Endothelial cell of umbilical vein (primary cell): Measurements from ENCODE around the gene CCDC86. TPM values are rescaled to one million over a fixed set of nuclear protein-coding genes. Genes with fewer than 3 reads are reported as not detected.

Experiments used
- BruUV-seq: library from RNA; stranded (reverse); fragments of 400-500 nt; replicated peaks from 2 replicates; lab custom pipeline; 2021; lab: Mats Ljungman, UMichigan
- CTCF ChIA-PET: fragments of 300-600, 350-600 bp; sonication (Branson Sonifier 250); formaldehyde crosslinking; loops from one replicate; lab custom pipeline; 2021; ENCODE audit warnings: antibody characterized with exemption, inconsistent platforms; lab: Charles Lee
- POLR2A ChIA-PET: fragments of 300-600, 350-600 bp; sonication (Branson Sonifier 250); formaldehyde crosslinking; loops from one replicate; lab custom pipeline; 2021; ENCODE audit warnings: antibody characterized with exemption, inconsistent platforms; lab: Charles Lee
- DNase-seq: peaks from one replicate; pipeline ENCODE4 v3.0.0-alpha.2; 2011; ENCODE audit warnings: low read depth, low spot score
- FAIRE-seq: peaks from 2 replicates; lab custom pipeline; 2011; peaks lifted over from hg19 to GRCh38; lab: Jason Lieb, UNC
- H2AFZ ChIP-seq: 2 replicates; pipeline ENCODE4 v1.6.0; 2012; ENCODE audit warnings: low read depth, low read length, control low read depth, inconsistent platforms
- H3K27ac ChIP-seq: 2 replicates; pipeline ENCODE4 v1.5.1; 2011; ENCODE audit warnings: low read depth, mild to moderate bottlenecking, control low read depth, low read length, moderate library complexity; ENCODE audit not compliant: insufficient read depth
- H3K27me3 ChIP-seq, 2 experiments: 2 replicates each; pipeline versions ENCODE4 v1.6.0 to v1.6.1; 2011; ENCODE audit warnings: low read length in 2 of 2, mixed read lengths in 1 of 2; ENCODE audit not compliant: control insufficient read depth in 2 of 2, insufficient read depth in 2 of 2
- H3K36me3 ChIP-seq, 2 experiments: 2 replicates in 1 of 2; 3 replicates in 1 of 2; pipeline ENCODE4 v1.5.1; 2011; ENCODE audit warnings: low read length in 2 of 2, mild to moderate bottlenecking in 1 of 2, moderate library complexity in 1 of 2; ENCODE audit not compliant: control insufficient read depth in 2 of 2, insufficient read depth in 2 of 2; ENCODE audit errors: extremely low read depth in 1 of 2
- H3K4me1 ChIP-seq: 3 replicates; pipeline ENCODE4 v1.5.1; 2011; ENCODE audit warnings: mild to moderate bottlenecking, low read length; ENCODE audit not compliant: control insufficient read depth, insufficient read depth; ENCODE audit errors: extremely low read depth
- H3K4me2 ChIP-seq: 2 replicates; pipeline ENCODE4 v1.6.1; 2011; ENCODE audit warnings: low read length, control low read depth, mixed read lengths; ENCODE audit not compliant: insufficient read depth
- H3K4me3 ChIP-seq, 3 experiments: fragments of 200-600 bp in 1 of 3; sonication (generic), shearing (Covaris generic) in 1 of 3; replicated peaks in 1 of 3; 2 replicates each; pipeline ENCODE4 v1.5.1; 2011 to 2016; ENCODE audit warnings: control low read depth in 3 of 3, low read length in 3 of 3, mild to moderate bottlenecking in 2 of 3, inconsistent platforms in 1 of 3, low read depth in 1 of 3, moderate library complexity in 1 of 3; ENCODE audit not compliant: insufficient read depth in 1 of 3
- H3K79me2 ChIP-seq: 2 replicates; pipeline ENCODE4 v1.6.0; 2012; ENCODE audit warnings: low read length, inconsistent platforms; ENCODE audit not compliant: control insufficient read depth, insufficient read depth
- H3K9ac ChIP-seq: replicated peaks from 2 replicates; pipeline ENCODE3; 2011; ENCODE audit warnings: low read length, control low read depth; ENCODE audit not compliant: insufficient read depth; ENCODE audit errors: extremely low read depth
- H3K9me1 ChIP-seq: replicated peaks from 3 replicates; pipeline ENCODE4 v1.6.0; 2011; ENCODE audit warnings: mild to moderate bottlenecking, low read length; ENCODE audit not compliant: control insufficient read depth, insufficient read depth; ENCODE audit errors: extremely low read depth
- H3K9me3 ChIP-seq: replicated peaks from 2 replicates; pipeline ENCODE4 v1.5.1; 2012; ENCODE audit warnings: low read length, inconsistent platforms; ENCODE audit not compliant: control insufficient read depth, insufficient read depth
- H4K20me1 ChIP-seq: replicated peaks from 2 replicates; pipeline ENCODE3; 2011; ENCODE audit warnings: mild to moderate bottlenecking, low read length; ENCODE audit not compliant: control insufficient read depth, insufficient read depth; ENCODE audit errors: extremely low read depth
- CTCF ChIP-seq, 2 donors: IDR thresholded peaks; 1 replicate in 1 of 2; 2 replicates in 1 of 2; pipeline ENCODE4 v1.5.1; 2011; ENCODE audit warnings: low read length in 2 of 2, mild to moderate bottlenecking in 2 of 2, moderate library complexity in 2 of 2, control low read depth in 1 of 2, inconsistent platforms in 1 of 2, low read depth in 1 of 2; ENCODE audit not compliant: insufficient read depth in 1 of 2; ENCODE audit errors: extremely low read depth in 1 of 2
- EZH2 ChIP-seq: IDR thresholded peaks from 2 replicates; pipeline ENCODE4 v1.6.1; 2012; ENCODE audit warnings: borderline replicate concordance, low read depth, mild to moderate bottlenecking, moderate library complexity, low read length, inconsistent platforms; ENCODE audit not compliant: severe bottlenecking
- FOS ChIP-seq: IDR thresholded peaks from 2 replicates; pipeline ENCODE4 v1.6.1; 2011; ENCODE audit warnings: mild to moderate bottlenecking, low read length, moderate library complexity, borderline replicate concordance; ENCODE audit not compliant: insufficient read depth
- GATA2 ChIP-seq: IDR thresholded peaks from 2 replicates; pipeline ENCODE4 v1.7.0; 2011; ENCODE audit warnings: low read depth, mild to moderate bottlenecking, moderate library complexity, mixed read lengths, low read length; ENCODE audit not compliant: insufficient read length, insufficient read depth
- JUN ChIP-seq: IDR thresholded peaks from 2 replicates; pipeline ENCODE4 v1.6.1; 2011; ENCODE audit warnings: borderline replicate concordance, low read depth; ENCODE audit not compliant: insufficient read length, insufficient read depth
- MAX ChIP-seq: IDR thresholded peaks from 2 replicates; pipeline ENCODE4 v1.6.1; 2011; ENCODE audit not compliant: insufficient read depth, insufficient read length
- MYC ChIP-seq: IDR thresholded peaks from one replicate; pipeline ENCODE4 v1.6.1; 2011; ENCODE audit warnings: mild to moderate bottlenecking, low read depth, low read length
- POLR2A ChIP-seq: IDR thresholded peaks from 2 replicates; pipeline ENCODE4 v1.6.1; 2012; ENCODE audit warnings: low read depth, mild to moderate bottlenecking, control low read depth, low read length
- POLR2AphosphoS5 ChIP-seq: IDR thresholded peaks from 2 replicates; pipeline ENCODE4 v1.6.1; 2012; ENCODE audit warnings: low read depth, mild to moderate bottlenecking, control low read depth, low read length, moderate library complexity; ENCODE audit not compliant: insufficient read depth
- dilution Hi-C: fragments of 300-500 bp; cut with MboI; formaldehyde crosslinking; loops from one replicate; pipeline ENCODE4 v1.15.0; 2019; ENCODE audit warnings: low sequenced_read_pairs; ENCODE audit not compliant: extremely low pct_ligation_motif_present
- intact Hi-C: fragments of 100-400 bp; cut with micrococcal nuclease; formaldehyde crosslinking; loops from one replicate; pipeline ENCODE4 v1.10.0; 2022
- polyA plus RNA-seq, 4 experiments: library from polyadenylated mRNA; depleted of rRNA in 3 of 4; stranded (reverse) in 3 of 4; unstranded in 1 of 4; fragments of >200 nt; gene quantifications; 2 replicates each; pipeline versions ENCODE4 v1.2.1 to v1.2.3, GENCODE V29; 2011 to 2012; ENCODE audit warnings: missing spikeins in 1 of 4
- total RNA-seq: library from RNA; stranded (reverse); gene quantifications from 2 replicates; pipeline ENCODE4 v1.2.3, GENCODE V29; 2021

The CCDC86 gene
- total and polyA plus RNA-seq, 2 donors (not counting 3 experiments of a cell fraction or from before 2014, with no cell fraction given) = 29.8 to 60.8 TPM

GRCh38 chr11:60873533-60873932 lies 31.6 kb downstream of the CCDC86 start:
- no TSS peak for BruUV-seq
- no peak overlapping the region for H3K4me2 ChIP-seq
- CTCF ChIA-PET = interaction anchor here (1.3 to 3.3 kb wide), 2 partner anchors 26 to 42 kb away, joined by 8 to 10 read pairs; no protein-coding TSS in a partner anchor
- POLR2A ChIA-PET = no interaction called here
- H3K9me1 ChIP-seq = no peaks in the 10 kb centered on the region
- no peaks in the 10 kb centered on the region for H3K4me1 ChIP-seq
- no peaks in the 10 kb centered on the region for H3K27me3 ChIP-seq
- no peaks in the 10 kb centered on the region for H3K36me3 ChIP-seq
- H3K4me3 ChIP-seq = no peak overlapping the region
- H3K79me2 ChIP-seq = no peaks in the 10 kb centered on the region
- no peak overlapping the region for H3K9ac ChIP-seq
- H4K20me1 ChIP-seq = no peaks in the 10 kb centered on the region
- dilution Hi-C loops = no loop called here
- TF ChIP-seq CTCF (IDR thresholded peaks at IDR 0.05; ENCODE audit: extremely low read depth in 1 of 2, insufficient read depth in 1 of 2, low read depth in 1 of 2, low read length in 2 of 2) (no peak), MAX (no peak), FOS (no peak), POLR2AphosphoS5 (no peak), MYC (no peak), JUN (no peak), GATA2 (no peak), POLR2A (no peak), EZH2 (no peak)
- FAIRE-seq (no peak), DNase-seq (no peak)
- intact Hi-C loops = no loop called here
- no peak overlapping the region for H2AFZ ChIP-seq
- no peaks in the 10 kb centered on the region for H3K9me3 ChIP-seq
- H3K27ac ChIP-seq = no peak overlapping the region
